ENCODE data around the gene IFNA17.

GRCh38 chr9:21234153-21234687, 6.2 kb upstream of the IFNA17 start:
- TF ChIP-seq EZH2 (IDR thresholded peaks at IDR 0.05) = no peak
- no peak for TF ChIP-seq EZH2phosphoT487 (IDR thresholded peaks at IDR 0.05; ENCODE audit: borderline replicate concordance)
- TF ChIP-seq CTCF (IDR thresholded peaks at IDR 0.05 in 2 of 3, conservative IDR thresholded peaks at IDR 0.05 in 1 of 3; ENCODE audit: borderline replicate concordance in 1 of 3, insufficient read depth in 1 of 3, low read depth in 2 of 3, low read length in 2 of 3) = no peak
- TF ChIP-seq POLR2A (IDR thresholded peaks at IDR 0.05; ENCODE audit: borderline replicate concordance, extremely low read depth, insufficient read depth, insufficient read length) = no peak
- TF ChIP-seq POLR2AphosphoS5 (IDR thresholded peaks at IDR 0.05; ENCODE audit: low read depth, low read length) = no peak
- no peak for TF ChIP-seq MAX (IDR thresholded peaks at IDR 0.05)
- no peak for TF ChIP-seq ZNF274 (IDR thresholded peaks at IDR 0.05; ENCODE audit: low read depth, low read length)
- TF ChIP-seq ATF3 (IDR thresholded peaks at IDR 0.05) = no peak
- no peak for TF ChIP-seq YY1 (IDR thresholded peaks at IDR 0.05; ENCODE audit: extremely low read depth, insufficient replicate concordance, low read depth, low read length)
- no peak for TF ChIP-seq ZFX (IDR thresholded peaks at IDR 0.05)
